Breast epithelium (tissue), 3 donors: ENCODE results near the gene CFAP45.

Source experiments
- CTCF ChIP-seq, 3 donors: fragments of 450-650 bp; IDR thresholded peaks; one replicate each; pipeline ENCODE4 v1.5.1; 2016 to 2017; ENCODE audit warnings: antibody characterized with exemption in 3 of 3, mild to moderate bottlenecking in 3 of 3, moderate library complexity in 3 of 3
- POLR2A ChIP-seq: fragments of 450-650 bp; IDR thresholded peaks from one replicate; pipeline ENCODE4 v1.6.1; 2016; ENCODE audit warnings: antibody characterized with exemption, mild to moderate bottlenecking, moderate library complexity
- POLR2AphosphoS5 ChIP-seq, 3 donors: sonication (generic); formaldehyde crosslinking; IDR thresholded peaks; one replicate each; pipeline ENCODE4 v1.6.1; 2017; ENCODE audit warnings: antibody characterized with exemption in 3 of 3

- TF ChIP-seq CTCF (IDR thresholded peaks at IDR 0.05) (no peak), POLR2AphosphoS5 (IDR thresholded peaks at IDR 0.05) (no peak), POLR2A (no peak)
These were observed 38.4 kb upstream of the CFAP45 start for GRCh38 chr1:159938211-159938852.
